Nephron (organoid): ENCODE data around the gene MYO3B.

Experiments used
- H3K27ac Mint-ChIP-seq, 3 experiments: 2 replicates each; pipeline ENCODE4 v1.8.0; 2020; ENCODE audit warnings: mixed read lengths in 3 of 3, mild to moderate bottlenecking in 2 of 3, moderate library complexity in 1 of 3
- H3K27me3 Mint-ChIP-seq: 2 replicates; pipeline ENCODE4 v1.8.0; 2021; ENCODE audit warnings: low read depth, mild to moderate bottlenecking, moderate library complexity, mixed read lengths
- H3K36me3 Mint-ChIP-seq: 2 replicates; pipeline ENCODE4 v1.8.0; 2020; ENCODE audit warnings: low read depth, mixed read lengths
- H3K4me1 Mint-ChIP-seq: 2 replicates; pipeline ENCODE4 v1.8.0; 2020; ENCODE audit warnings: mixed read lengths
- H3K4me3 Mint-ChIP-seq, 3 experiments: 2 replicates each; pipeline ENCODE4 v1.8.0; 2020; ENCODE audit warnings: mild to moderate bottlenecking in 3 of 3, mixed read lengths in 3 of 3, moderate library complexity in 2 of 3
- H3K9me3 Mint-ChIP-seq: 2 replicates; pipeline ENCODE4 v1.8.0; 2020; ENCODE audit warnings: mixed read lengths
- CTCF ChIP-seq, 3 experiments: fragments of 200-600 bp; sonication (generic); IDR thresholded peaks; one replicate each; pipeline ENCODE4 v1.5.0; 2021; ENCODE audit warnings: antibody characterized with exemption in 3 of 3; ENCODE audit not compliant: unreplicated experiment in 3 of 3

The MYO3B gene

GRCh38 chr2:170530284-170530745, 352.4 kb downstream of the MYO3B start:
- TF ChIP-seq CTCF (IDR thresholded peaks at IDR 0.05; ENCODE audit: unreplicated experiment in 3 of 3): no peak
- Mint-ChIP-seq H3K4me1 (peaks cover 33% of the 10 kb centered on the region), H3K9me3 (no peaks in the 10 kb centered on the region), H3K27me3 (peaks cover 9% of the 10 kb centered on the region), H3K27ac (peak overlapping the region in 1 of 3 experiments; percentile 10), H3K4me3 (peak overlapping the region; percentile 2 to 11 (median 10)), H3K36me3 (no peaks in the 10 kb centered on the region)

DNA sequence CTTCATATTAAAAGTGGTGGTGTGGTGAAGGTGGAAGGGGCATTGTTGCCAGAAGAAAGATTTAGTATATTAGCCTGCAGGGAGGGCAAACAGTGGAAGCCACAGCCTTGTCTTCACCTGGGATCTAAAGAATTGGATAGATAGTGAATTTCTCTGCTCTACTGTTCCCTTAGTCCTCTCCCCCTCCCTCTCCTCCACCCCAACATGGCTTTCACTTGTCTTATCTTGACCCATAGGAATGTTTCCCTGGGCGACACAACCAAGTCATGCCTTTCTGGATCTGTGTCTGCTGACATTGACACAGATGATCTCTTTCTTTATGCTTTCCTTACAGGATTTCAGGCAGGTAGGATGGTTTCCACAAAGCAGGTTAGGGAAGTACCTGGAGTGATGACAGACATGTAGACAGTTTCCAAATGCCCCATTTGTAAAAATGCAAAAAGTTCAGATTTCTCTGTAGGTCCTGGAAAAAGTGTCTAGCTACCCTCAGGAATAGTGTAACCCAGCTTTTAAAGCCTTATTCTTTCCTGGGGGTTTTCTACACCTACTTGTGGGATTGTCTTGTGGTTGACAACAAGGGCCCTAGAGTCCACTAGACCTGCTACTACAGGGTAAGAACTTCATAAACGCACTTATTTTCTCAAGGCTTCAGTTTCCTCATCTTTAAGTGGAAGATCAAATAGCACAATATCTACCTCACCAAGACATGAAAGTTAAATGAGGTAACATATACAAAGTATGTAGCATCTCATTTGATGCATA, 353.0 kb downstream of the MYO3B start:
- Mint-ChIP-seq H3K27ac (peak overlapping the region in 1 of 3 experiments; percentile 10), H3K36me3 (no peaks in the 10 kb centered on the region), H3K4me1 (peaks cover 26% of the 10 kb centered on the region), H3K4me3 (no peak overlapping the region), H3K27me3 (peaks cover 12% of the 10 kb centered on the region), H3K9me3 (no peaks in the 10 kb centered on the region)
- TF ChIP-seq CTCF (IDR thresholded peaks at IDR 0.05; ENCODE audit: unreplicated experiment in 3 of 3): no peak

DNA sequence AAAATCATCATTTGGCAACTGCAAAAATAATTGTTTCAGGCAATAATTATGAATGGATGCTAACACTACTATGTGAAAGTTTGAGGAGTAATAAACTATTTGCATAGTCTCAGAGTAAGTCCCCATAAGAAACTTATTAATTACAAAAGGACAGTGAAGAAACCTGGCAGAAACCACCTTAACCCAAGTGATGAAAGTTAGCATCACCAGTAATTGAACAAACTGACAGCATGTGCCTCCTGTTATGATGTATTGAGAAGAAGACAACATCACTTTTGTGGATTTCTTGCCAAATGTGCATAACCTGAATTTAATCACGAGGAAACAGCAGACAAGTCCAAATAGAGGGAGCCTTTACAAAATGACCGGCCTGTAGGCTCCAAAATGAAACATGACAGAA, 353.9 kb downstream of the MYO3B start:
- no peak overlapping the region for H3K27ac Mint-ChIP-seq
- TF ChIP-seq CTCF (IDR thresholded peaks at IDR 0.05; ENCODE audit: unreplicated experiment in 3 of 3): no peak
- H3K4me3 Mint-ChIP-seq: no peak overlapping the region
- H3K36me3 Mint-ChIP-seq: no peaks in the 10 kb centered on the region
- no peaks in the 10 kb centered on the region for H3K9me3 Mint-ChIP-seq
- H3K27me3 Mint-ChIP-seq: peaks cover 13% of the 10 kb centered on the region
- H3K4me1 Mint-ChIP-seq: peaks cover 22% of the 10 kb centered on the region

DNA sequence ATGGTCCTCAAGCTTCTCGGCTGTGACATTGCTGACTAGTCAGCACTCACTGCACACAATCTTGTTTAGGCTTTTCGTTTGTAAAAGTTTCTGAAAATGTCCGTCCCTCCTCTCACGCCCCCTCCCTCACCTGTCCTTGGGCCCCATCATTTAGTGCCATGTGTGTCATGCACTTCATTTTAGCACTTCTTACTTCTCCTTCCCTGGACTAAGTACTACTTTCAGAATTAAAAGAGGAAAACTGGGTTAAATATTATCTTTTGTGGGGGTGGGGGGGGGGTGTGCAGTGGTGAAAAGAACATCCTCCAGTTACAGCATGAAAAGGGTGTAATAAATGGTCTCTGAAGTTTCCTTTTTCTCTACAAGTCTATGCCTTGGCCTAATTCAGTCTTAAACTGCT, 355.2 kb downstream of the MYO3B start:
- Mint-ChIP-seq H3K27ac (no peak overlapping the region), H3K9me3 (no peaks in the 10 kb centered on the region), H3K4me3 (no peak overlapping the region), H3K27me3 (peaks cover 14% of the 10 kb centered on the region), H3K4me1 (peaks cover 19% of the 10 kb centered on the region), H3K36me3 (no peaks in the 10 kb centered on the region)
- no peak for TF ChIP-seq CTCF (IDR thresholded peaks at IDR 0.05; ENCODE audit: unreplicated experiment in 3 of 3)

DNA sequence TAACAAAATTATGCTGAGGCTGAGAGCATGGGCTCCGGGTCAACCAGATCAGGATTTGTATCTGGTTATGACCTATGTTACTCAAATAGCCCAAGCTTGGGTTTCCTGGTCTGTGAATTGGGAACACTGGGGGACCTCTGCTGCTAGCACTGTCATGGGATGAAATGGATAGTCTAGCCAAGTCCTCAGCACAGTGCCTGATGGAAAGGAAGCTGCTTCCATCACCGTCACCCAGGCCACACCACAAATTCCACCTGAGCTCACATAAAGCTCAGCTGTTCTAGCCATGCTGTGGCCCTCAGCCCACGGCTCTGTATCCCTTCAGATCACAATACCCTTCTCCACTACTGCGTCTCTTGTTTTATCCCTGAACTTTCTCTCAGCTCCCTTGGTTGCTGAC, 357.6 kb downstream of the MYO3B start:
- Mint-ChIP-seq H3K9me3 (no peaks in the 10 kb centered on the region), H3K4me1 (peaks cover 10% of the 10 kb centered on the region), H3K27me3 (peaks cover 16% of the 10 kb centered on the region), H3K4me3 (no peak overlapping the region), H3K36me3 (no peaks in the 10 kb centered on the region), H3K27ac (no peak overlapping the region)
- no peak for TF ChIP-seq CTCF (IDR thresholded peaks at IDR 0.05; ENCODE audit: unreplicated experiment in 3 of 3)

GRCh38 chr2:170544817-170545216, 366.9 kb downstream of the MYO3B start:
- H3K27me3 Mint-ChIP-seq: no peaks in the 10 kb centered on the region
- no peak overlapping the region for H3K27ac Mint-ChIP-seq
- peaks cover 14% of the 10 kb centered on the region for H3K9me3 Mint-ChIP-seq
- no peaks in the 10 kb centered on the region for H3K4me1 Mint-ChIP-seq
- H3K36me3 Mint-ChIP-seq: peaks cover 6% of the 10 kb centered on the region
- no peak for TF ChIP-seq CTCF (IDR thresholded peaks at IDR 0.05; ENCODE audit: unreplicated experiment in 3 of 3)
- H3K4me3 Mint-ChIP-seq: no peak overlapping the region
